ENCODE measurements around the gene SLC2A8. TPM values are rescaled to one million over a fixed set of nuclear protein-coding genes. Genes with fewer than 3 reads are reported as not detected.

Gene SLC2A8
- total RNA-seq, 1 donor from 2014 or later, result 36.0 TPM

- Mint-ChIP-seq H3K27me3 (ENCODE audit: low read depth) (no peaks in the 10 kb centered on the region), H3K4me3 (no peak overlapping the region), H3K36me3 (peaks cover 2% of the 10 kb centered on the region), H3K9me3 (no peaks in the 10 kb centered on the region), H3K4me1 (peaks cover 61% of the 10 kb centered on the region), H3K27ac (peak overlapping the region; percentile 61)
- no peak for TF ChIP-seq CTCF (IDR thresholded peaks at IDR 0.05; ENCODE audit: unreplicated experiment)
- no peak for DNase-seq (ENCODE audit: low spot score in 2 of 2, unreplicated experiment in 2 of 2)
Measured at GRCh38 chr9:127392976-127393375, 4.0 kb upstream of the SLC2A8 start.

- no peaks in the 10 kb centered on the region for H3K9me3 Mint-ChIP-seq
- peaks cover 2% of the 10 kb centered on the region for H3K36me3 Mint-ChIP-seq
- no peak overlapping the region for H3K4me3 Mint-ChIP-seq
- H3K27me3 Mint-ChIP-seq (ENCODE audit: low read depth), result no peaks in the 10 kb centered on the region
- peaks cover 61% of the 10 kb centered on the region for H3K4me1 Mint-ChIP-seq
- peak overlapping the region; percentile 16 for H3K27ac Mint-ChIP-seq
- TF ChIP-seq CTCF (IDR thresholded peaks at IDR 0.05; ENCODE audit: unreplicated experiment), result no peak
- DNase-seq (ENCODE audit: low spot score in 2 of 2, unreplicated experiment in 2 of 2), result peak in 1 of 2 experiments; percentile 14
Measured at GRCh38 chr9:127393645-127394044, 3.3 kb upstream of the SLC2A8 start.

- Mint-ChIP-seq H3K4me3 (peak overlapping the region; percentile 77), H3K27me3 (ENCODE audit: low read depth) (no peaks in the 10 kb centered on the region), H3K27ac (peak overlapping the region; percentile 79), H3K36me3 (peaks cover 2% of the 10 kb centered on the region), H3K4me1 (peaks cover 43% of the 10 kb centered on the region), H3K9me3 (no peaks in the 10 kb centered on the region)
- DNase-seq (ENCODE audit: low spot score in 2 of 2, unreplicated experiment in 2 of 2), result no peak
- TF ChIP-seq CTCF (IDR thresholded peaks at IDR 0.05; ENCODE audit: unreplicated experiment), result no peak
Measured at GRCh38 chr9:127395497-127396252, 1.3 kb upstream of the SLC2A8 start.

- Mint-ChIP-seq H3K27ac (peak overlapping the region; percentile 79), H3K27me3 (ENCODE audit: low read depth) (no peaks in the 10 kb centered on the region), H3K36me3 (peaks cover 2% of the 10 kb centered on the region), H3K9me3 (no peaks in the 10 kb centered on the region), H3K4me1 (peaks cover 40% of the 10 kb centered on the region), H3K4me3 (peak overlapping the region; percentile 77)
- DNase-seq (ENCODE audit: low spot score in 2 of 2, unreplicated experiment in 2 of 2), result no peak
- no peak for TF ChIP-seq CTCF (IDR thresholded peaks at IDR 0.05; ENCODE audit: unreplicated experiment)
Measured at GRCh38 chr9:127396253-127396807, 639 bp upstream of the SLC2A8 start.

- Mint-ChIP-seq H3K4me3 (peak overlapping the region; percentile 72), H3K36me3 (no peaks in the 10 kb centered on the region), H3K4me1 (peaks cover 29% of the 10 kb centered on the region), H3K27ac (peak overlapping the region; percentile 77), H3K27me3 (ENCODE audit: low read depth) (no peaks in the 10 kb centered on the region), H3K9me3 (no peaks in the 10 kb centered on the region)
- TF ChIP-seq CTCF (IDR thresholded peaks at IDR 0.05; ENCODE audit: unreplicated experiment), result no peak
- DNase-seq (ENCODE audit: low spot score in 2 of 2, unreplicated experiment in 2 of 2), result peak in 1 of 2 experiments; percentile 65
Measured at GRCh38 chr9:127397646-127398274, 791 bp downstream of the SLC2A8 start.

Data from mesothelial cell of epicardium (in vitro differentiated cells).